NCI-H774 (cell line): Measurements from ENCODE around the gene RHPN2.
"Not testable (repeated sequence)": the region's sequence is repeated elsewhere in the genome, so short reads cannot be mapped to it uniquely, and the experiment has no call there.

Source experiments
- DNase-seq: peaks from one replicate; lab custom pipeline; 2025; lab: John Stamatoyannopoulos, UW

RHPN2 gene

DNA sequence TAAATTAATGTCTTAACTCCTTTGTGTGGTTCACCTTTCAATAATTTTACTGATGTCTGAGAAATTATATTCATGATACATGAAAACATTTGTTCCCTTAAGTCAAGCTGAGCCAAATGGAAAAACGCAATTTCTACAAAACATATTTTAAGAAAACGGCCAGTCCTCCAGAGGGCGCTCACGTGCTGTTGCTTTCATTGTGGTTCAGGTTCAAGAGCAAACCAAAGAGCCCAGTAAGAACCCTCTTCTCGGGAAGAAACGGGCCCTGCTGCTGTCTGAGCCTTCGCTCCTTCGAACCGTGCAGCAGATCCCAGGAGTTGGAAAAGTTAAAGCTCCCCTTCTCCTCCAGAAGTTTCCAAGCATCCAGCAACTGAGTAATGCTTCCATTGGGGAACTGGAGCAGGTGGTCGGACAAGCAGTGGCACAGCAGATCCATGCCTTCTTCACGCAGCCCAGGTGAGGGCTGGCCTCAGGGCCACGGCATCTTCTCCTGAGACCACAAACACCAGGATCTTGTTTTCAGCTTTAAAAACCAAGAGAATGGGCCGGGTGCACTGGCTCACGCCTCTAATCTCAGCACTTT is 88.4 kb downstream of the RHPN2 start:
- peak; percentile 42 for DNase-seq

GRCh38 chr19:32971715-32972540 is 92.8 kb downstream of the RHPN2 start, which contains the start of the genes CEP89 and FAAP24:
Gene CEP89, minus strand, starts transcription at chr19:32971958. Its CDS starts 84 bp downstream, at chr19:32971874.
Gene FAAP24, plus strand, starts transcription at chr19:32972242. Its CDS starts 955 bp downstream, at chr19:32973197.
- DNase-seq, result peak; percentile 99

- DNase-seq, result no peak
Measured at GRCh38 chr19:32971012-32971595, 93.6 kb downstream of the RHPN2 start.

DNA sequence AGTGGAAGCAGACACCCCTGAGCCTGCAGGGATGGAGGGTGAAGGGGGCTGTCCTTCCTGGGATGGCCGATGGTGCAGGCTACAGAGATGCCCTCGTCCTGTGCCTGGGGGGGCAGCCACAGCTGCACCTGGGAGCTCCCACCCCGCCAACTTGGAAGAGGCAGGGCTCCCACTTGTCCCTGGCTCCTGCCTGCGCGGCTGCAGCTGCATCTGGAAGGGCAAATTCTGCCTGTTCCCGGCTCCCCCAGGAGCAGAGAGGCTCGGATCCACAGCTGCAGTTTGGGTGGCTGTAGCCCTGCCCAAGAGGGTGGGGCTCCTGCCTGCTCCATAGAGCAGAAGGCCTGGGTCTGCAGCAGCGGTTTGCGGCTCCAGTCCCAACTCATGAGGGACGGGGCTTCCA is 95.1 kb downstream of the RHPN2 start:
- no peak for DNase-seq

- no peak for DNase-seq
Measured at GRCh38 chr19:32966750-32967149, 97.9 kb downstream of the RHPN2 start.

DNA sequence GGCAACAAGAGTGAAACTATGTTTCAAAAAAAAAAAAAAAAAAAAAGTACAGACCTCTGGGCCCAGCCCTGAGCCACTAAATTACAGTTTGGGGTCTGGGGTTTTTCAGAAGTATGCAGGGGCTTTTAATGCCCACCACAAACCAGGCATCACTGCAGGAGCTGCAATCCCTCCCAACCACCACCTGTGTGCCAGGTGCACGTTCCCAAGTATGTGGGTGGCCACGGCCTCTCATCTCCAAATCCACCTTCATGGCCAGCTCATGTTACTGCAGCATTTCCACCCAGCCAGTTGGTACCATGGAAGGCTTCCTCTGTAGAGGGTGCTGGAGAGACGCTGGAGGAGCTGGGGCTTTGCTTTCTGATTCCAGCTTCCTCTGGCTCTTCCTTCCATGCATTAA is 119.4 kb downstream of the RHPN2 start:
- DNase-seq, result no peak

GRCh38 chr19:32941273-32941672 is 123.4 kb downstream of the RHPN2 start:
- DNase-seq, result not testable (repeated sequence)

DNA sequence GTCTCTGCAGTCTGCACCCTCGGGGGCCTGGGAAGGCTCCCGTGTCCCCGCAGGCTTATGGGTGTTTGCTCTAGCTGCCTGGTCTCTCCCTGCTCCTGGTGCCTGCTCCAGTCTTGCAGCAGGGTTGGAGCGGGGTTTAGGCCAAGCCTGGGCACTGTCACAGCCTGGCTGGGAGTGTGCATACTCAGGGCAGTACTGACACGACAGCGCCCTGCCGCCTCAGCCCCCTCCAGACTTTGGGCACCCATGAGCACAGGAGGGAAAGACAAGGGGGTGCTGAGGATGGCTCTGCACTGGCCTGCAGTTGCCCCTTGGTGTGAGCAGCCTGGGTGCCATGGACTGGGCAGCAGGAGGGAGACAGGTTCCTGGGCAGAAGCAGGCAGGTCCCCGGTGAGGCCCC is 128.6 kb downstream of the RHPN2 start:
- DNase-seq, result no peak

DNA sequence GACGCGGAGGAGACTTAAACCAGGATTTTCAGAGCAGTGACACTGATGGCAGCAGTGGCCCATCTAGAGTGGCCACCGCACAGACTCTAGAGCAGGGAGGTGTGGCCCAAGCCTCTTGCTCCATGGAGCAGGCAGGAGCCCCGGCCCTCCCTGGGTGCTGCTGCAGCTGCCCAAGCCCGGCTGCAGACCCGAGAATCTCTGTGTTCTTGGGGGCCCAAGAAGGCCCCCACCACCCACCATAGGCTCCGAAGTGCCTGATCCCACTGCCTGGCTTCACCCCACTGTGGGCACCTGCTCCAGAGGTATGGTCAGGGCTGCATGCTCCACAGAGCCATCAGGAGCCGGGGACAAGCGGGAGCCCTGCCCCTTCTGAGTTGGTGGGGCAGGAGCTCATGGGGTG is 129.1 kb downstream of the RHPN2 start:
- no peak for DNase-seq

DNA sequence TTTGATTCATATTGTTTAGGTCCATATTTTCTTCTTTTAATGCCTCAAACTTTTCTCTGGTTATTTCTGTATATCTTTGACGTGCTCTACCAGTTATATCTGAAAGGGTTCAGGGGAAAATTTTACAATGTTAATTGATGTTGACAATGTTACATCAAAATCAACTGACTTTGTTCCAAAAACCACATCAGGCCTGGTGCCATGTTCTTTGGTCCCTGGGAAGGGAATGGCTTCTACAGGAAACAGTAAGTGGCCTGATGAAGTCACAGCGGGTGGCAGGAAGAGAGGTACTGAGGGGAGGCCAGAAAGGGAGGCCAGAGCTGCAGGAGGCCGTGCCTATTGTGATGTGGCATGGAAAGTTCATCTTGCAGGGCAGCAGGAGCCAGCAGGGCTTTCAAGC is 131.1 kb downstream of the RHPN2 start:
- DNase-seq, result no peak

- DNase-seq, result no peak
Measured at GRCh38 chr19:32930567-32930966, 134.1 kb downstream of the RHPN2 start.

- peak; percentile 59 for DNase-seq
Measured at GRCh38 chr19:32928806-32929205, 135.9 kb downstream of the RHPN2 start.
